MCF 10A (cell line): ENCODE results near the gene PRSS50. TPM values are rescaled to one million over a fixed set of nuclear protein-coding genes. Genes with fewer than 3 reads are reported as not detected.

Experiments used
- BruUV-seq: library from RNA; stranded (reverse); fragments of 400-500 nt; replicated peaks from 2 replicates; lab custom pipeline; 2021; lab: Mats Ljungman, UMichigan
- CTCF ChIA-PET: fragments of 300-600 bp; sonication (Branson Sonifier 250); formaldehyde crosslinking; extraction: SDS; loops from one replicate; lab custom pipeline; 2021; ENCODE audit warnings: antibody characterized with exemption, inconsistent platforms; lab: Yijun Ruan, JAX
- POLR2A ChIA-PET: fragments of 300-600, 350-650 bp; sonication (Branson Sonifier 250); formaldehyde crosslinking; extraction: SDS; loops from one replicate; lab custom pipeline; 2020; ENCODE audit warnings: antibody characterized with exemption, inconsistent platforms; lab: Yijun Ruan, JAX
- DNase-seq: peaks from one replicate; pipeline ENCODE4 v3.0.0-alpha.2; 2018; ENCODE audit not compliant: unreplicated experiment
- H3K27ac Mint-ChIP-seq: one replicate; pipeline ENCODE4 v1.8.0; 2022; ENCODE audit warnings: mild to moderate bottlenecking, low read depth, mixed read lengths; ENCODE audit not compliant: unreplicated experiment
- H3K27me3 Mint-ChIP-seq: one replicate; pipeline ENCODE4 v1.8.0; 2022; ENCODE audit warnings: mixed read lengths; ENCODE audit not compliant: insufficient read depth, unreplicated experiment
- H3K36me3 Mint-ChIP-seq: one replicate; pipeline ENCODE4 v1.8.0; 2022; ENCODE audit warnings: mild to moderate bottlenecking, moderate library complexity, mixed read lengths; ENCODE audit not compliant: insufficient read depth, unreplicated experiment
- H3K4me1 Mint-ChIP-seq: one replicate; pipeline ENCODE4 v1.8.0; 2022; ENCODE audit warnings: mixed read lengths; ENCODE audit not compliant: insufficient read depth, unreplicated experiment
- H3K4me3 Mint-ChIP-seq: one replicate; pipeline ENCODE4 v1.8.0; 2022; ENCODE audit warnings: mild to moderate bottlenecking, moderate library complexity, mixed read lengths; ENCODE audit not compliant: unreplicated experiment
- H3K9me3 Mint-ChIP-seq: one replicate; pipeline ENCODE4 v1.8.0; 2022; ENCODE audit warnings: mixed read lengths; ENCODE audit not compliant: unreplicated experiment
- CTCF ChIP-seq: fragments of 200-600 bp; IDR thresholded peaks from one replicate; pipeline ENCODE4 v1.8.0; 2022; ENCODE audit warnings: antibody characterized with exemption, mild to moderate bottlenecking; ENCODE audit not compliant: unreplicated experiment
- intact Hi-C: fragments of 100-400 bp; cut with micrococcal nuclease; formaldehyde crosslinking; loops from 2 replicates; pipeline ENCODE4 v1.14.1; 2022
- total RNA-seq: library from RNA; stranded (reverse); gene quantifications from 2 replicates; pipeline ENCODE4 v1.2.3, GENCODE V29; 2022

The PRSS50 gene
- total RNA-seq, 1 experiment from 2014 or later: not detected

- Mint-ChIP-seq H3K27me3 (no peaks in the 10 kb centered on the region), H3K9me3 (no peaks in the 10 kb centered on the region), H3K27ac (peak overlapping the region; percentile 32), H3K4me3 (no peak overlapping the region), H3K4me1 (no peaks in the 10 kb centered on the region), H3K36me3 (peaks cover 40% of the 10 kb centered on the region)
- TF ChIP-seq CTCF: no peak
- DNase-seq: no peak
- intact Hi-C loops: no loop called here
- no TSS peak for BruUV-seq
- ChIA-PET CTCF (interaction anchor here (0.6 kb wide), 1 partner anchor 11 kb away, joined by 3 read pairs; no protein-coding TSS in a partner anchor), POLR2A (interaction anchor here (0.7 to 1.8 kb wide), 3 partner anchors 9 to 16 kb away, joined by 3 to 8 read pairs (median 6); no protein-coding TSS in a partner anchor)
These were observed 35.7 kb downstream of the PRSS50 start for GRCh38 chr3:46681856-46682540.

GRCh38 chr3:46681387-46681786 is 36.3 kb downstream of the PRSS50 start:
- BruUV-seq: no TSS peak
- ChIA-PET POLR2A (interaction anchor here (0.7 to 1.8 kb wide), 3 partner anchors 10 to 16 kb away, joined by 3 to 8 read pairs (median 6); no protein-coding TSS in a partner anchor), CTCF (no interaction called here)
- Mint-ChIP-seq H3K27ac (no peak overlapping the region), H3K4me3 (no peak overlapping the region), H3K4me1 (no peaks in the 10 kb centered on the region), H3K27me3 (no peaks in the 10 kb centered on the region), H3K9me3 (no peaks in the 10 kb centered on the region), H3K36me3 (peaks cover 47% of the 10 kb centered on the region)
- DNase-seq: no peak
- intact Hi-C loops: no loop called here
- no peak for TF ChIP-seq CTCF

DNA sequence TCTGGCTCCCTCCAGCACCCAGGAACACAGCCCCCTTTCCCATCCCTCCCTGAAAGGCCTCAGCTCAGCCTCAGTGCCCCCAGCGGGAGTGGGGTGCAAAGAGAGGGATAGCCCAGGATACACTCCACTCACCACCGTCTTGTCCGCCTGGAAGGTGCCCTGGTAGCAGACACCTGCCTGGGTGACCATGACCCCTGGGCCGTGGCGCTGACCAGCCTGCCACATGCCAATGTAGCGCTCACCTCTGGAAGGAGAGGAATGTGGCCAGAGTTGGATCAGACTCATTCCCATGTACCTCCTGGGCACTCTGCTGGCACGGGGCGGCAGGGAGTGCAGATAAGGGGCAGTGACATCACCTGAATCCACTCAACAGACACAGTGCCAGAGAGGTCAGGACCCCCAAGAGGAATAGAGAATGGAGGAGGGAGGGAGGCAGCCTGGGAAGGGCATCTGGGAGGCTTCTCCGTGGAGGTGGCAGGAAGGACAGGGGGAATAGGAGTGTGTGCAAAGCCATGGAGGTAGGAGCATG is 37.3 kb downstream of the PRSS50 start:
- no peak for DNase-seq
- no TSS peak for BruUV-seq
- ChIA-PET CTCF (interaction anchor here (0.9 kb wide), 1 partner anchor 191 kb away, joined by 3 read pairs; no protein-coding TSS in a partner anchor), POLR2A (interaction anchor here (0.7 to 3.5 kb wide), 5 partner anchors 10 to 65 kb away, joined by 3 to 13 read pairs (median 6); partner anchors contain the start of gene ALS2CL)
- Mint-ChIP-seq H3K9me3 (no peaks in the 10 kb centered on the region), H3K27ac (no peak overlapping the region), H3K36me3 (peaks cover 49% of the 10 kb centered on the region), H3K27me3 (no peaks in the 10 kb centered on the region), H3K4me3 (no peak overlapping the region), H3K4me1 (no peaks in the 10 kb centered on the region)
- TF ChIP-seq CTCF: no peak
- intact Hi-C loops: no loop called here

GRCh38 chr3:46679681-46680080 is 38.0 kb downstream of the PRSS50 start:
- Mint-ChIP-seq H3K4me1 (no peaks in the 10 kb centered on the region), H3K9me3 (no peaks in the 10 kb centered on the region), H3K27ac (peak overlapping the region; percentile 7), H3K4me3 (no peak overlapping the region), H3K27me3 (no peaks in the 10 kb centered on the region), H3K36me3 (peaks cover 49% of the 10 kb centered on the region)
- TSS peak; percentile 19 for BruUV-seq
- no peak for TF ChIP-seq CTCF
- no peak for DNase-seq
- ChIA-PET CTCF (interaction anchor here (0.9 kb wide), 1 partner anchor 191 kb away, joined by 3 read pairs; no protein-coding TSS in a partner anchor), POLR2A (interaction anchor here (0.7 to 3.5 kb wide), 6 partner anchors 9 to 64 kb away, joined by 3 to 13 read pairs (median 6); partner anchors contain the start of gene ALS2CL)
- intact Hi-C loops: no loop called here
